Measurements from ENCODE around the gene CACNA1I.

DNA sequence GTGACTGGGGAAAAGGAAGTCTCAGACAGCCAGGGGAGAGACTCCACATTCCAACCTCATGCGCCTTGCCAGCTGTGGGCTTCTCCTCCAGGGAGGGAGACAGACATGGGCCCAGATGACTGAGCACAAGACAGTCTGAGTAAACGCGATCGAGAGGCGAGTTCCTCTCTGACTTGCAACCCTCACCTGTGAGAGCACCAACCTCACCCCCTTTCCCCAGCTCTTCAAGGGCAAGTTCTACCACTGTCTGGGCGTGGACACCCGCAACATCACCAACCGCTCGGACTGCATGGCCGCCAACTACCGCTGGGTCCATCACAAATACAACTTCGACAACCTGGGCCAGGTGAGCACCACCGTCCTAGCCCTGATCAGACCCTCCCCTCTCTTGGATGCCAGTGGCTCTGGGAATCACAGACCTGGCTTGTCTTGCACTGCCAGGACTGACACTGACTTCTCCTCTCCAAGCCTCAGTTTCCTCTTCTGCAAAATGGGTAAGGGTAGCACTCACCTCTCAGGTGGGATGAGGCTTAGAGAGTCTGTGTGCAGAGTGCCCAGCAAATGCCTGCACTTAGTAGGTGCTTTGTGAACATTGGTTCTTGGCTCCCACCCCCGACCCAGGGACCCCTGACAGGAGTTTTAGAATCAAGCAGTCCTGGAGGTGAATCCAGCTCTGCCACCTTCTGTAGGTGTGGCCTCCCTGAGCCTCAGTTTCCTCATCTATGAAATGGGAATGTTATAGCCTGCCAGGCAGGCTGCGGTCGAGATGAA is 95.3 kb downstream of the CACNA1I start:
- no peak for TF ChIP-seq CTCF (IDR thresholded peaks at IDR 0.05)
- no peak for TF ChIP-seq POLR2A (IDR thresholded peaks at IDR 0.05)
